ENCODE measurements around the gene SLC25A34. TPM values are rescaled to one million over a fixed set of nuclear protein-coding genes. Genes with fewer than 3 reads are reported as not detected.
A peak's percentile ranks its signal among the peaks of the same experiment; 100 is the strongest.

The SLC25A34 gene
- total RNA-seq, 1 donor from 2014 or later: 0.25 TPM

- no peak overlapping the region for H3K4me3 ChIP-seq (ENCODE audit: low read depth, low read length)
- no peak for TF ChIP-seq CTCF (IDR thresholded peaks at IDR 0.05; ENCODE audit: insufficient read depth, low read length, poor library complexity, severe bottlenecking)
- H3K27me3 ChIP-seq (ENCODE audit: control insufficient read depth, insufficient read depth, low read length): peaks cover under 1% of the 10 kb centered on the region
- DNase-seq (ENCODE audit: low read depth): no peak
- H3K36me3 ChIP-seq (ENCODE audit: control insufficient read depth, insufficient read depth, low read length): no peaks in the 10 kb centered on the region
These were observed 15.7 kb downstream of the SLC25A34 start for GRCh38 chr1:15751717-15752116.

GRCh38 chr1:15753776-15754175 is 17.7 kb downstream of the SLC25A34 start:
- Histone ChIP-seq H3K4me3 (ENCODE audit: low read depth, low read length) (no peak overlapping the region), H3K27me3 (ENCODE audit: control insufficient read depth, insufficient read depth, low read length) (no peaks in the 10 kb centered on the region), H3K36me3 (ENCODE audit: control insufficient read depth, insufficient read depth, low read length) (no peaks in the 10 kb centered on the region)
- no peak for TF ChIP-seq CTCF (IDR thresholded peaks at IDR 0.05; ENCODE audit: insufficient read depth, low read length, poor library complexity, severe bottlenecking)
- no peak for DNase-seq (ENCODE audit: low read depth)

- H3K4me3 ChIP-seq (ENCODE audit: low read depth, low read length): no peak overlapping the region
- no peak for TF ChIP-seq CTCF (IDR thresholded peaks at IDR 0.05; ENCODE audit: insufficient read depth, low read length, poor library complexity, severe bottlenecking)
- H3K36me3 ChIP-seq (ENCODE audit: control insufficient read depth, insufficient read depth, low read length): no peaks in the 10 kb centered on the region
- DNase-seq (ENCODE audit: low read depth): no peak
- no peaks in the 10 kb centered on the region for H3K27me3 ChIP-seq (ENCODE audit: control insufficient read depth, insufficient read depth, low read length)
These were observed 19.1 kb downstream of the SLC25A34 start for GRCh38 chr1:15755021-15755645.

GRCh38 chr1:15755646-15756040 is 19.6 kb downstream of the SLC25A34 start:
- Histone ChIP-seq H3K27me3 (ENCODE audit: control insufficient read depth, insufficient read depth, low read length) (no peaks in the 10 kb centered on the region), H3K4me3 (ENCODE audit: low read depth, low read length) (no peak overlapping the region), H3K36me3 (ENCODE audit: control insufficient read depth, insufficient read depth, low read length) (no peaks in the 10 kb centered on the region)
- TF ChIP-seq CTCF (IDR thresholded peaks at IDR 0.05; ENCODE audit: insufficient read depth, low read length, poor library complexity, severe bottlenecking): no peak
- no peak for DNase-seq (ENCODE audit: low read depth)

GRCh38 chr1:15756143-15757015 is 20.3 kb downstream of the SLC25A34 start:
- H3K36me3 ChIP-seq (ENCODE audit: control insufficient read depth, insufficient read depth, low read length): no peaks in the 10 kb centered on the region
- TF ChIP-seq CTCF (IDR thresholded peaks at IDR 0.05; ENCODE audit: insufficient read depth, low read length, poor library complexity, severe bottlenecking): no peak
- DNase-seq (ENCODE audit: low read depth): no peak
- H3K4me3 ChIP-seq (ENCODE audit: low read depth, low read length): peak overlapping the region; percentile 5
- H3K27me3 ChIP-seq (ENCODE audit: control insufficient read depth, insufficient read depth, low read length): no peaks in the 10 kb centered on the region

Measured in kidney epithelial cell (primary cell).